Tibial artery (tissue), 4 donors: ENCODE results near the gene CDKN2A.
"Not testable (repeated sequence)": the region's sequence is repeated elsewhere in the genome, so short reads cannot be mapped to it uniquely, and the experiment has no call there.

Source experiments
- DNase-seq, 2 donors: peaks; one replicate each; pipeline ENCODE4 v3.0.0-alpha.2; 2019
- H3K27ac ChIP-seq, 2 donors: fragments of 200-600 bp; sonication (generic) in 1 of 2; 1 replicate in 1 of 2; 2 replicates in 1 of 2; pipeline ENCODE4 v1.5.1; 2018 to 2019; ENCODE audit warnings: mild to moderate bottlenecking in 1 of 2
- H3K27me3 ChIP-seq, 2 donors: fragments of 200-600 bp; sonication (generic) in 1 of 2; one replicate each; pipeline versions ENCODE4 v1.5.1 to v1.6.0; 2016 to 2019
- H3K36me3 ChIP-seq, 3 donors: fragments of 200-600 bp; sonication (generic) in 2 of 3; one replicate each; pipeline ENCODE4 v1.5.1; 2016 to 2019; ENCODE audit warnings: mild to moderate bottlenecking in 2 of 3
- H3K4me1 ChIP-seq, 4 donors: fragments of 200-600 bp; sonication (generic) in 2 of 4; 1 replicate in 3 of 4; 2 replicates in 1 of 4; pipeline ENCODE4 v1.5.1; 2016 to 2019
- H3K4me3 ChIP-seq, 2 donors: fragments of 200-600 bp; sonication (generic) in 1 of 2; 1 replicate in 1 of 2; 2 replicates in 1 of 2; pipeline ENCODE4 v1.5.1; 2018 to 2019; ENCODE audit warnings: mild to moderate bottlenecking in 2 of 2
- H3K9me3 ChIP-seq, 3 donors: fragments of 200-600 bp; sonication (generic) in 1 of 3; one replicate each; pipeline ENCODE4 v1.5.1; 2016 to 2019
- intact Hi-C: fragments of 100-400 bp; cut with DNase I; formaldehyde crosslinking; loops from one replicate; pipeline ENCODE4 v1.15.0; 2023; ENCODE audit warnings: low total_unique reads
- TF ChIP-seq, protein P1 (sequence below), 2 experiments: fragments of 200-600 bp in 1 of 2; fragments of 450-650 bp in 1 of 2; IDR thresholded peaks; one replicate each; pipeline ENCODE4 v1.5.1; 2017 to 2019; ENCODE audit warnings: antibody characterized with exemption in 2 of 2, mild to moderate bottlenecking in 1 of 2, moderate library complexity in 1 of 2

The CDKN2A gene

DNA sequence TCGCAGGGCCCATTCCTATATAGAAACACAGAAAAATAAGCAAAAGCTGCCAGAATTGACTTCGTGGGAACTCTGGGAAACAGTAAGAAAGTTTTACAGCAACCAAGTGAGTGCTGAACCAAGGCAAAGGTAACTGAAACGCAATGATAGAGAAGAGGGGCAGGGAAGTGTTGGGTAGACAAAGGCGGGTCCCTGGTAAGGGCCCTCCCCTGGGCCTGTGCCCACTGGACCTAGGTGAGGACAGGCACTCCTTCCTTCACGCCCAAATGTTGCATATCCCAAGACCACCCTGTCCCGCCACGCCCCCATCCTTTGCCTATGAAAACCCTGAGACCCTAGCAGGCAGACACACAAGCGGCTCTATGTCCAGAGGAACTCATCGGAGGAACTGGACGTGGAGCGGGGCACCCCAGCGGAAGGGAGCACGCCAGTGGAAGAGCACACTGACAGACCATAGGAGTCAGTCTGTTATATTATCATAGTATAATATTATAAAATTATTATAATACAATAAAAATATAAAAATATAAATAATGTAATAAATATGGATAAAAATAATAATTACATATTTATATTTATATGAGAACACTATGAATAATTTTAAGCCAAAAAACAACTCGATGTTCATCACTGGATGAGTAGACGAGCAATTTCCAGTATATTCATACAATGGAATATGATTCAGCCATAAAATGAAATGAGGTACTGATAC, 27.9 kb downstream of the CDKN2A start:
- TF ChIP-seq, protein P1, sequence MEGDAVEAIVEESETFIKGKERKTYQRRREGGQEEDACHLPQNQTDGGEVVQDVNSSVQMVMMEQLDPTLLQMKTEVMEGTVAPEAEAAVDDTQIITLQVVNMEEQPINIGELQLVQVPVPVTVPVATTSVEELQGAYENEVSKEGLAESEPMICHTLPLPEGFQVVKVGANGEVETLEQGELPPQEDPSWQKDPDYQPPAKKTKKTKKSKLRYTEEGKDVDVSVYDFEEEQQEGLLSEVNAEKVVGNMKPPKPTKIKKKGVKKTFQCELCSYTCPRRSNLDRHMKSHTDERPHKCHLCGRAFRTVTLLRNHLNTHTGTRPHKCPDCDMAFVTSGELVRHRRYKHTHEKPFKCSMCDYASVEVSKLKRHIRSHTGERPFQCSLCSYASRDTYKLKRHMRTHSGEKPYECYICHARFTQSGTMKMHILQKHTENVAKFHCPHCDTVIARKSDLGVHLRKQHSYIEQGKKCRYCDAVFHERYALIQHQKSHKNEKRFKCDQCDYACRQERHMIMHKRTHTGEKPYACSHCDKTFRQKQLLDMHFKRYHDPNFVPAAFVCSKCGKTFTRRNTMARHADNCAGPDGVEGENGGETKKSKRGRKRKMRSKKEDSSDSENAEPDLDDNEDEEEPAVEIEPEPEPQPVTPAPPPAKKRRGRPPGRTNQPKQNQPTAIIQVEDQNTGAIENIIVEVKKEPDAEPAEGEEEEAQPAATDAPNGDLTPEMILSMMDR (IDR thresholded peaks at IDR 0.05): no peak
- no peak for DNase-seq
- Histone ChIP-seq H3K27me3 (peaks cover 4 to 83% of the 10 kb centered on the region in 2 donors), H3K9me3 (peaks cover 0 to 8% (median 3%) of the 10 kb centered on the region in 3 donors), H3K4me3 (no peak overlapping the region), H3K36me3 (no peaks in the 10 kb centered on the region), H3K27ac (no peak overlapping the region), H3K4me1 (peaks cover 0 to 22% (median 9%) of the 10 kb centered on the region in 4 donors)
- intact Hi-C loops: no loop called here

DNA sequence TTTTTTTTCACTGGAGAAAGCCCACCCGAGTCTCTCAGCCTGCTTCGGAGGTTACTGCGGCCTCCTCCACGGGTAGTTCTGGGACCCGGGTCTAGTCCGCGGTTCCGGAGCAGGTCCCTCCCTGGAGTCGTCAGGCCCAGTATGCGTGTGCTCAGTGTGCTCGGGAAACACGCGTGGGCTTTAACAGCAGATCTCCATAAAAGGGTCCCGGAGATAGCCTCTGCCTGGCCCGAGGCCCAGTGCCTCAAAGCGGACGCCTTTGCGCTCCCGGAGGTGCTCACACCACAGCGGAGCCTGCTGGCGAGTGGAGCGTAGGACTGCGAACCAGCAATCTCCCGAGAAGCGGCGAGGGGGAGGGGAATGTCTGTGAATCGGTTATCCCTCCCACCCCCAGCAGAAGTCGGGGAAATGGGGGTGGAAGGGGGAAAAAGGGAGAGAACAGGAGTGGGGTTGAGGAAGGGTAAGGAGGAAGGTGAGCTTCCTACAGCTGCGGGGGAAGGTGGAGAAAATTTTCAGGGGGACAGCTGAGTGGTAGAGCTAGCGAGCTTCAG, 28.7 kb downstream of the CDKN2A start:
- Histone ChIP-seq H3K4me1 (peaks cover 0 to 22% (median 9%) of the 10 kb centered on the region in 4 donors), H3K9me3 (peaks cover 0 to 8% (median 3%) of the 10 kb centered on the region in 3 donors), H3K27ac (no peak overlapping the region), H3K4me3 (peak overlapping the region; percentile 24 to 30), H3K36me3 (no peaks in the 10 kb centered on the region), H3K27me3 (peaks cover 0 to 74% of the 10 kb centered on the region in 2 donors)
- intact Hi-C loops: no loop called here
- TF ChIP-seq, protein P1 (IDR thresholded peaks at IDR 0.05): no peak
- no peak for DNase-seq

- peak overlapping the region; percentile 24 to 30 for H3K4me3 ChIP-seq
- H3K36me3 ChIP-seq: no peaks in the 10 kb centered on the region
- TF ChIP-seq, protein P1 (IDR thresholded peaks at IDR 0.05): no peak
- H3K27me3 ChIP-seq: peaks cover 0 to 69% of the 10 kb centered on the region in 2 donors
- H3K27ac ChIP-seq: no peak overlapping the region
- H3K9me3 ChIP-seq: peaks cover 0 to 8% (median 3%) of the 10 kb centered on the region in 3 donors
- H3K4me1 ChIP-seq: peaks cover 0 to 22% (median 9%) of the 10 kb centered on the region in 4 donors
- intact Hi-C loops: no loop called here
- no peak for DNase-seq
These were observed 29.2 kb downstream of the CDKN2A start for GRCh38 chr9:21964925-21965385.

DNA sequence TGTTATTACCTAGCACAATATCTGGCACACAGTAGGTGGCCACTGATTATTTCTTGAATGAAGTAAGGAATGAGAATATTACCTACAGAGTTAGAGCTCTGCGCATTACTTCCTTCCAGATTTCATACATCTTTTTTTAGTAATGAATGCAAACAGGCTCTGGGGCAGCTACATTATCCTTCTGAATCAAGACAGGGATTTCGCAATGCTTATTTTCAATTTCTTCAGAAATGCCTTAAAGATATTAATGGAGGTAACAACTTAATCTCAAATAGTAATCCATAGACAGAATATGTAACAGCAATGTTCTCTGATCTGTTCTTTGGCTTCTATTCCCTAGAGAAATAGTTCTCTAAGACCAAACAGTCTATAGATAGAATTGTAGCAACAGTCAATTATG, 32.6 kb downstream of the CDKN2A start:
- DNase-seq: no peak
- TF ChIP-seq, protein P1 (IDR thresholded peaks at IDR 0.05): no peak
- Histone ChIP-seq H3K27ac (no peak overlapping the region), H3K4me1 (peaks cover 0 to 12% (median 6%) of the 10 kb centered on the region in 4 donors), H3K4me3 (no peak overlapping the region), H3K9me3 (peaks cover 0 to 4% (median 0%) of the 10 kb centered on the region in 3 donors), H3K27me3 (peaks cover 0 to 35% of the 10 kb centered on the region in 2 donors), H3K36me3 (no peaks in the 10 kb centered on the region)
- intact Hi-C loops: no loop called here

DNA sequence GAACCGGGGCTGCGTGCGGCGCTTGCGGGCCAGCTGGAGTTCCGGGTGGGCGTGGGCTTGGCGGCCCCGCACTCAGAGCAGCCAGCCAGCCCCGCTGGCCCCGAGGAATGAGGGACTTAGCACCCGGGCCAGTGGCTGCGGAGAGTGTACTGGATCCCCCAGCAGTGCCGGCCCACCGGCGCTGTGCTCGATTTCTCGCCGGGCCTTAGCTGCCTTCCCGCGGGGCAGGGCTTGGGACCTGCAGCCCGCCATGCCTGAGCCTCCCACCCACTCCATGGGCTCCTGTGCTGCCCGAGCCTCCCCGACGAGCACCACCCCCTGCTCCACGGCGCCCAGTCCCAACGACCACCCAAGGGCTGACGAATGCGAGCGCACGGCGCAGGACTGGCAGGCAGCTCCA, 34.9 kb downstream of the CDKN2A start:
- H3K4me3 ChIP-seq, DNase-seq, H3K9me3 ChIP-seq, H3K4me1 ChIP-seq, intact Hi-C loops, H3K27ac ChIP-seq, H3K36me3 ChIP-seq: not testable (repeated sequence)
- peaks cover 0 to 13% of the 10 kb centered on the region in 2 donors for H3K27me3 ChIP-seq

GRCh38 chr9:21958833-21959232, 35.4 kb downstream of the CDKN2A start:
- Histone ChIP-seq H3K4me3 (no peak overlapping the region), H3K9me3 (no peaks in the 10 kb centered on the region), H3K27me3 (peaks cover 0 to 9% of the 10 kb centered on the region in 2 donors), H3K4me1 (no peaks in the 10 kb centered on the region), H3K27ac (no peak overlapping the region), H3K36me3 (no peaks in the 10 kb centered on the region)
- TF ChIP-seq, protein P1 (IDR thresholded peaks at IDR 0.05): no peak
- no peak for DNase-seq
- intact Hi-C loops: no loop called here
